Ishikawa (cell line): Measurements from ENCODE around the gene SLCO2B1.

Experiments
- CEBPB ChIP-seq: IDR thresholded peaks from 2 replicates; pipeline ENCODE4 v1.6.1; 2012
- CREB1 ChIP-seq: IDR thresholded peaks from 2 replicates; pipeline ENCODE4 v1.6.1; 2012; ENCODE audit warnings: low read depth
- EP300 ChIP-seq: IDR thresholded peaks from 2 replicates; pipeline ENCODE4 v1.6.1; 2012; ENCODE audit warnings: borderline replicate concordance
- RAD21 ChIP-seq: IDR thresholded peaks from 2 replicates; pipeline ENCODE4 v1.6.1; 2012; ENCODE audit warnings: low read depth
- REST ChIP-seq: IDR thresholded peaks from 2 replicates; pipeline ENCODE4 v1.6.1; 2012; ENCODE audit warnings: low read depth, mild to moderate bottlenecking

- TF ChIP-seq CREB1 (no peak), RAD21 (no peak), REST (no peak), CEBPB (no peak), EP300 (no peak)
Measured at GRCh38 chr11:75254326-75254725, 103.4 kb downstream of the SLCO2B1 start.
